HG02571 (cell line): ENCODE results near the gene IL17RB.

ENCODE experiments used
- ATAC-seq: cut with Tn5 transposase; IDR thresholded peaks from one replicate; pipeline ENCODE4 v1.9.1; 2021; ENCODE audit warnings: mild to moderate bottlenecking, moderate library complexity; ENCODE audit not compliant: unreplicated experiment

IL17RB gene

DNA sequence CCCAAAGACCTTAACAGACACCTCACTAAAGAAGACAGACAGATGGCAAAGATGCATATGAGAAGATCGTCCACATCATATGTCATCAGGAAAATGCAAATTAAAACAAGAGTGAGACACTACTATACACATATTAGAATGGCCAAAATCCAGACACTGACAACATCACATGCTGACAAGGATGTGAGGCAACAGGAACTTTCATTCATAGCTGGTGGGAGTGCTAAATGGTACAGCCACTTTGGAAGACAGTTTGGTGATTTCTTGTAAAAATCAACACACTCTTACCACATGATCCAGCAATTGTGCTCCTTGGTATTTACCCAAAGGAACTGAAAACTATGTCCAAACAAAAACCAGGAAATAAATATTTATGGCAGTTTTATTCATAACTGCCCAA lies 17.8 kb upstream of the IL17RB start:
- no peak for ATAC-seq

DNA sequence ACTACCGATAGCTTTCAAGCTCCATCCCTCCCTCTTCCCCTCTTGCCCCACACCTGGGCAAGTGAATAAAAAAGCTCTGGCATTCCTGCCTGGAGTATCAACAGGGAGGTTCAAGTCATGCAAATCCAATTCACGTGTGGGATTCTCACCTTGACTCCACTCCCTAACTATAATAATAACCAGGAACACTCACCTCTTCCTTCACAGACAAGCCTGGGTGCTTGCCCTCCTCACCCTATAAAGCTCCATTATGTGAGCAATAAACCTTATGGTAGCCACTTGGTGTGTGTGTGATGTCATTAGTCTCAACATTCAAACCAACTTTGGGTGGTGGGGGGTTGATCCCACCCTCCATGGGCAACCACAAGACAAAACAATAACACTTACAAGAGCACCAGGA lies 16.8 kb upstream of the IL17RB start:
- no peak for ATAC-seq

DNA sequence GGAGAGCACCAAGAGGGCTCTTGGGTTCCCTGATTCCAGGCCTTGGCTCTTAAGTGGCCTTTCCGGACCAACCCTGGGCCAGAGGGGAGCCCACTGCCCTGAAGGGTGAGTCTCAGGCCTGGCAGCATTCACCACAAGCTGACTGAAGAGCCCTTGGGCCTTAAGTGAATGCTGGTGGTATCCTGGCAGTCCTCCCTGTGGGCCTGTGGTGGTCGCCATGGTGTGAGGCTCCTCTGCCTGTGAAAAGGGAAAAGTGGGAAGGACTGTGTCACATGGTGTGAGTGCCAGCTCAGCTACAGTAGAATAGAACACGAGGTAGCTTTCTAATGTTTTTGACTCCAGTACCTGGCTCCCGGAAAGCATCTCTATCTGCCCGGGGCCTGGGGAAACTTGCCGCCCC lies 15.4 kb upstream of the IL17RB start:
- no peak for ATAC-seq

DNA sequence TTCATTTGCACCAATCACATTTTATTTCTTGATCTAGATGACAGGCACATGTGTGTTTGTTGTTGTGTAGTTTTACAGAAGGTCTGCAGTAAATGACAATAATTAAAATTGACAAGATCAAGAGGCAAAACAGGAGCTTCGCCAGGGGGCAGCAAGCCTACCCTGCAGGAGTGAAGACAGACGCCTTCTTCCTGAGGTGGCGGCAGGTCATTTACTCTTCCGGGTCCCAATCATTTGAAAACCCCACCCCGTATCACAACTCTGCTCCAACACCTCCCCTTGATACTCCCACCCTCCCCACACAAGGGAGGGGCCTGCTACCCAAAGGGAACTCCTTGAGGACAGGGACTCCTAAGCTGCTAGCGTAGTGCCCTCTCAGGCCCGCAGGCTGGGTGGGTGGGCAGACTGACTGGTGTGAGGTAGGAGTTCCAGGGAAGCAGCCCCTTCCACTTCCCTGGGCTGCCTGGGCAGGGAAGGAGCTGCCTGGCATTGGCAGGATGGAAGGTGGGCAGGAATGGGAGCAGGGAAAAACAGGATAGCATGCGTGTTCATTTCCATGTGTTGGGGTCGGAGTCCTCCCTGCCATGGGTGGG lies 13.2 kb upstream of the IL17RB start:
- no peak for ATAC-seq

DNA sequence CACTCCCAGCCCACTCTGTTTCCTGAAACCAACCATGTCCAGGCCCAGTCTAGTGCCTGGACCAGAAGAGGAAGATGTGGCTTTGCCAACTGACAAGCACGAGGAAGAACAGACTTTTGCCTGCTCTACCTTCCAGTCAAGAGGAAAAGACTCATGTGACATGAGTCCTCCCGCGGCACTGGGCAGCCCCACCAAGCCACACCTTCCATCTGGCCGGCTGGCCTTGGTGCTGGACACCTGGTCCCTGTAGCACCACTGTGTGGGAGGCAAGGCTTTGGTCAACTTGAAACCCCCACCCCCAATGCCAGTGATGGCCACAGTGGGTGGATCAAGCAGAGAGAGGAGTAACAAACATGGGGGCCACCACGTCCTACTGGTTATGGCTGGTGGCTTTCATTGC lies 12.7 kb upstream of the IL17RB start:
- ATAC-seq, result no peak

DNA sequence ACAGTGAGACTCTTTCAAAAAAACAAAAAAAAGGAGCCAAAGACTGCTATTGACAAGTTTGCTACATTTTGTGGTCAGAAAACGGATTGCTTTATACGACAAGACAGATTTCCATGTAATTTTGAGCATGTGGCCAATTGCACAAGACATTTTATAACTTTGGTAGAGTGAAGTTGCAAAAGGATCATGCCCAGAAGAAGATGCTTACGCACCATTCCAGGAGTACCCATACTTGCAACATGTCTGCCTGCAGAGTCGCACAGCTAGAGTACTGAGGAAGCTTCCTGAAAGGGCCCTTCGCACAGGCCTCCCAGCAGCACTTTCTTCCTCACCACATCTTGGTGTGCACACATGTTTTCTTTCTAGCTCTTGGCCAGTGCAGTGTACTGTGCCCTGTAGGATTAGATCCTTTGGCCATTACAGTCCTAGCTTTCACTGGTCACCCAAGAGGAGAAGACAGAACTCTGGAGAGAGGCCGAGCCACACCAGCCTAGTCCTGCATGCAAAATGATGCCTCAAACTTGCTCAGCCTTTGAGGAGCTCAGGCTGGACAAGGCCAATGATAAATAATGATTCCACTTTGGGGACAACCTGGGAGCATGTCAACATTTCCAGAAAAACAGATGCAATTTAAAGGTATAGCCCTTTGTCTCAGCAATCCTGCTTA lies 11.8 kb upstream of the IL17RB start:
- no peak for ATAC-seq

DNA sequence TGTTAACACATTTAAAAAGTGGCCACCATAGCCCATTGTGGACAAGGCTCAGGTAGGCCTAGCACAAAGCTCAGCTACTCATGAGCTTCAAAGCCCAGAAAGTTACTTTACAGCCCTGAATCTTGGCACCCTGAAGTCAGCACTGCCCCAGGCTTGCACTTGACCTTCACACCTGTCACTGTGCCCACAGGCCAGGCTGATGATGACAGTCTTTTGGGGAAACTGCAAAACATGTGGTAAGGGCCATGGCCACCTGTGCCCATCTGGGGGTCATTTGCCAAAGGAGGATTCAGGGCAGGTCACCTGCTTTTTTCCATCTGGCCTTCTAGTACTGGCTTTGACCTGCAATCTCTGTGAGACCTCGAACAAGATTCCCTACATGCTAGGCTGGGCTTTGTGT lies 11.1 kb upstream of the IL17RB start:
- ATAC-seq, result no peak

DNA sequence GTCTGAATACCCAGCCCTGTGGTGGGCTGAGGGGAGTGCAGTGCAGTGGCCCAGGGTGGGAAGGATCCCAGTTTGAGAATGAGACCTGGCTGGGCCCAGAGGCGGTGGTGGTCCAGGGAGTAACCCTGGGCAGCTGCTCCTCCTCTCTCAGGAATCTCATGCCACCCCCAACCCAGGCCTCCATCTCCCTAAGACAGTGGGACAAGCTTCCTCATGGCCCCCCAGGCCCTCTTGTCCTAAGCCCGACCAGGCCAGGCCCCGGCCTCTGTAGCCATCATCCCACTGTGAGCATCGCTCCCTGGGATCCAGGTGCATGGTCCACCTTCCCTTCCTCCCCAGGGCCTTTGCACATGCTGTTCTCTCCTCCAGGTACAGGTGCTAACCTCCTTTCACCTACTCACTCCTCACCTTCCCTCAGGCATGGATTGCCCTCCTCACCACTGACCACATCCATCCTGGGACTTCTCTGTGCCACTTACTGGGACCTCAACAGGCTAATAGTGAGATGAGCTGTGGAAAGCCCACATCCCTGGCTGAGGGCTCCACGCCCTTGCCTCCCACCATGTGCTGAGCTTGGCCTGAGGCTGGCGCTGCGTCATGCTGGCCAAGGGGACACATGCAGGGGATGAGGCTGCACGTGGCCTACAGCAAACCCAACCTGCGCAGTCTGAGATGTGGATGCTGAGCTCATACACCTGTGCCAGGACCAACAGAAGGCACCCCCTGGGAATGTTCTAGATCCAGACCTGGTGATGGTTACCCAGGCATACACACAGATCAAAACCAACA lies 10.1 kb upstream of the IL17RB start:
- no peak for ATAC-seq

DNA sequence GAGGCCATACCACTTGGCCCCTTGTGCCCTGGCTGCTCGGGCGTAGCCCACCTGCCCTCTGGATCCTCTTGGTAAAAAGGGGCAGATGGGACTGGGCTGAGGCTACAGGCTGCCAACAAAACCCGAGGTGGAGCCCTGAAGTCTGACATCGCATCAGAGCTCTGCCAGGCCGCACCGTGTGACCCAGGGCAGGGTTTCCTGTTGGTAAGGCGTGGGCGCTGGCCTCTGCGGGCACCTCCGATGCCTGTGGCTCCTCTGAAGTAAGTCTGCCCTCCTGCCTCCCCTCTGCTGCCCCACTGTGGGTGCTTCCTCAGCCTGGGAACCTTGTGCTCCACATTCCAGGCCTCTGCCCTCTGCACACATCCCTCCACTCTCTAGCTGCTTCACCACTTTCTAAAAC lies 9.0 kb upstream of the IL17RB start:
- no peak for ATAC-seq

DNA sequence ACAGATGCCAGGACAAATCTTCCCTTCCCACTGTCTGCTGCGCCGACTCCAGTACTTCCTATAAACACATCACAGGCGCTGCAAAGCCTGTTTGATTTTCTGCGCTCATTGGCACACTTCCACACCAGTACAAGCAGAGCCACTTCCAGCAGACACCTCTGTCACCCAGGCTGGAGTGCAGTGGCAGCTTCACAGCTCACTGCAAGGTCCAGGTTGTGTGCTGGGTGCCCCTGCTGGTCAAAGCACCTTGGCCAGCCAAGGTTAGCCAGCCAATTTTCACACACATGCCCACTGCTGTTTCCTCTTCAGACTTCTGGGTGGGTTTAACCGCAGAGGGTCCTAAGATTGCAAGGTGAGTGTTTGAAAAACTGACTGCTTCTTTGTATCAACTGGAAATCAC lies 5.1 kb upstream of the IL17RB start:
- ATAC-seq, result no peak

DNA sequence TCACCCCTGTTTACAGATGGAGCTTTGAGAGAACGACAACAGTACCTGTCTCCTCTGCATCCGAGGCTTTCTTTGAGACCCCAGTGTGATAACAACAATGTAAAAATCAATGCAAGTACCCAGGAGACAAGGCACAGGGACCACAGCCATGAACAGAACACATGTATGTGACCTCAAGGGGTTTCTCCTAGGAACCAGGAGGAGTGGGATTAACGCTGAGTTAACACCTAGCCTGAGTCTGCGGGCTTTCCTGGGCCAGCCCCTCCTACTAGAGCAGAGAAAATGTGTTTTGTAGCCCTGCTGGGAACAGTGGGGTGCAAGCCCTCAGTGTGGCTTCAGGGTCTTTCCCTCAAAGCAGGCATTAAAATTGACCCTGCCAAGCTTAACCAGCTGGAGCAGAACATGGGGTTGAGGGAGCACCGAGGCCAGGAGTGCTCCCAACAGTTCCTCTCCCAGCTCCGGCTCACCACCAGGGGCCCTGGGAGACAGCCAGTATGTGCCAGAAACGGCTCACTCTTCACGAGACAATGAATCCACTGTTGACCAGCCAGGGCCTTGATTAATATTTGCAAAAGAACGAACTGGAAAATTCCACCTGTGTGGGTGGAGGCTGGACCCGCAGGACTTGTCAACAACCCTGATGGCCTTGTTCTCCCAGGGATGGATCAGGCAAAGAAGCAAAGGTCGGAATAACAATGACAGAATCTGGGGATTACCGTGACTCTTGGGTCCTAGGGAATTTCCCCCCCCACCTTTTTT lies 3.8 kb upstream of the IL17RB start:
- ATAC-seq, result no peak

DNA sequence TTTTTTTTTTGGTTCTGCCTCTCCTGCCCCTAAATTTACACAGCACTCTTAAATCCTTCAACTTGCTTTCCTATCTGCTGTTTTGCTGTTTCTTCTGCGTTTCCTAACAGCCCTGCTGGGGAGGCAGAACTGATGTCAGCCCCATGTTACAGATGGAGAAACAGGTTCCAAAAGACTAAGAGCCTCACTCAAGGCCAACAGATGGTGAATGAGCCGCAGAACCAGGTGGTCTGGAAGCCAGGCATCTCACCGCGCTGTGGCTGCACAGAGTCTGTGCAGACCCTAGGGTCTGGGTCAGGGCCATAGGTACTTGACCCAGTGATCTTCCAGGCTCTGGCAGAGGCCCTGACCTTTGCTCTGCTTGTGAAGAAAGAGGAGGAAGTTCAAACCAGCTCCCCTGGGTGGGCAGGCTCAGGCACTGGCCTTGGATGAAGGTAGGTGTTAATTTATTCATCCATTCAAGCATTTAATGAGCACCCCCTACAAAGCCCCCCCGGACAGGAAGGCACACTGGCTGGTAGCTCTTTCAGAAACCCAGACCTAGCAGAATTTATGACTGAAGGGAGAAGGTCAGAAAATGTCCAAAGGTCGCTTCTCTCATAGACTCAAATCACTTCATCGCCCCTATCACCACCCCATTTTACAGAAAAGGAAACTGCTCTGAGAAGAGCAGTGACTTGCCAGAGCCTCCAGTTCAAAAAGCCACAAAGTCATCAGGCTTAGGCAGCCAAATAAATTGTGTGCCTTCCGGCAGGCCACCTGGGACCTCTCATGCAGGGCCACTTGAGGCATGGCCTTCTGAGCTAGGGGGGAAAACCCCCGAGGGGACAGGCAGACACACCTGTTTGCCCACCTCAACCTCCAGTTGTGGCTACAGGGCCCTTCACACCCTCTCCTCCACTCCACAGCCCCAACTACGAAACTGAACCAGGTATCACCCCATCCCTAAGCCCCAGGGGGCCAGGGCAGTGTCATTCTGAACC lies 2.9 kb upstream of the IL17RB start:
- no peak for ATAC-seq

DNA sequence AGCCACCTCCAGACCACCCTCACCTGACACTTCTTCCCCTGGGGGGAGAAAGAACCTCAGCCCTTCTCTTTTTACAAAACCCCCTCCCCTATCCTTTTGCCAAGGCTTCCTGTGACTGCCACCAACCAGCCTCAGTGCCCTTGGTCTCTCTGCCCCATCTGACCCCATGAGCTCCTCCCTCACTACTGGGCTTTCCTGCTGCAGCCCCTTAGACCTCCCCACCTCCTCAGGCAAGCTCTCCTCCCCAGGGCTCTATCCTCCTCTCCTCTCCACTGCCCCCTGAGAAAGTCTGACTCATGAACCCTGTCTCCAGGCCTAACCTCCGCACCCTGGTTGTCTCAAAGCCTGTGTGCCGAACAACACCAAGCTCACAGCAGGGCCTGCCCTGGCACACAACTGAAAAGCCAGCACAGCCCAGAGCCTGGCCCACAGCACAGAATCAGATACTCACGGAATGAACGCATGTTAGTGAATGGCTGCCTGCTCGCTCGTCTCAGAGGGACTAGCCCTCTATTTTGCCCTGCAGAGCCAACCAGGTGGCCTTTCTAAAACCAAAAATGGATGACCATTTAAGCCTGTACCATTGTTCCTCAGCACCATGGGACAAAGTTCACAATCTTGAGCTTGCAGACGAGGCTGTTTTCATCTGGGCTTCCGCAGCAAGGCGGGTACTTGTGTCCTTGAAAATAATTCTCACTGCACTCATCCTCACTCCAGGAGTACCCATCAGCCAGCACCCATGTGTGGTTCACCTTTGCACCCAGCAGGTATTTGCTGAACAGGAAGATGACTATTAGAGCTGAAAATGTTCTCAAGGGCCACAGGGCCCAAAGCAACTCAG lies 1.9 kb upstream of the IL17RB start:
- ATAC-seq, result no peak

DNA sequence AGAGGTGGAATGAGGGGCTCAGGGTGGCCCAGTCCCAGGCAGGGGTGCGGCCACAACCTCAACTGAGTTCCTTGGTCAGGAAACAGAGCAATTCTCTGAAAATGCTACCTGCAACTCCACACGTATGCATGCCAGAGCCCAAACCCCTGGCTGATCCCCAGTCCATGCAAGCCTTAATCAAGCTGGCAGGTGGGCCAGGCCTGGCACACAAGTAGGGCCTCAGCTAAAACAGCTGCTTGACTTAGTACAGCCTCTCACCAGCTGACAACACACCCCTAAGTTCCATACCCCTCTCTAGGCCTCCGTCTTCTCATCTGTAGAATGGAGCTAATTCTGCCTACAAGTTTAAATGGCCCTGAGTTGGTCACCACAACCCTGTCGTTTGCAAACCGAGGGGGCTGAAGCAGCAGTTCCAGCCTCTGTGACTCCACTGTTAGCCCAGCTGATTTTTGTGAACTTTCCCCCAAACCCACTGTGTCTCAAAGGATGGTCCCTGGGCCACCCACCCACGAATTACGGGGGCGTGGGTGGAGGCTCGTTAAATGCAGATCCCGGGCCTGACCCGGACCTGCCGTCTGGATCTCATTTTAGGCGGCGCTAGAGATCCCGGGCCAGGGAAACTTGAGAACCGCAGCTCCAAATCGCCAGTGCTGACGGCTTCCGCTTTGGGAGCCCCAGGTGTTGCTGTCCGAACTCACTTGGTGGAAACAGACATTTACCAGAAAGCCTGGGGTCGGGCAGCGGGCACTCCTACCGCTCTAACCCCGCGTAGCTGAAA lies 1.1 kb upstream of the IL17RB start:
- peak; percentile 29 for ATAC-seq

DNA sequence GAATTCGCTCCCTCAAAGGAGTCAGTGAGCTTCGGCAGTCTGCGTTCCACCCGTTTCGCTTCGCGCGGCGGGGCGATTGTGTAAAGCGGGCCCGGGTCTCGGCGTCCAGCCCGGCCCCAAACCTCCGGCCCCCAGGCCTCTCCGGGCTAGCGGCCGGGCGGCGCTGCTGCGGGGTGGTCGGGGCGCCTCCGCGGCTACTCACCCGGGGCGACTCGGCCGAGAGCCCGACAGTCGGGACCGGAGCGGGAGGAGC lies 561 bp upstream of the IL17RB start:
- ATAC-seq, result no peak

DNA sequence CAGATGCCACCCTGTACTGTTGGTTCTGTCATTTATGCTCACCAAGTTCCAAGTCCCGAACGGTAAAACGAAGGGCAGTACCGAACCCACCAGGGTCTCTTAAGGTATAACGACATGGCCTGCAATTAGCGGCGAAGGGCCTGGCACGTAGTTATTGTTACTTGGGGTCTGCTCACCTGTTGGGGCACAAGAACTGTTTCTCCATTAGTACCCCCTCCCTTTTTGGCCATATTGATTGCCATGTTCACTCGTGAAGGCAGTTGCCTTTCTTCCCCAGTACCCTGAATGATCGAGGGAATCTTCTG lies 435 bp downstream of the IL17RB start:
- no peak for ATAC-seq

DNA sequence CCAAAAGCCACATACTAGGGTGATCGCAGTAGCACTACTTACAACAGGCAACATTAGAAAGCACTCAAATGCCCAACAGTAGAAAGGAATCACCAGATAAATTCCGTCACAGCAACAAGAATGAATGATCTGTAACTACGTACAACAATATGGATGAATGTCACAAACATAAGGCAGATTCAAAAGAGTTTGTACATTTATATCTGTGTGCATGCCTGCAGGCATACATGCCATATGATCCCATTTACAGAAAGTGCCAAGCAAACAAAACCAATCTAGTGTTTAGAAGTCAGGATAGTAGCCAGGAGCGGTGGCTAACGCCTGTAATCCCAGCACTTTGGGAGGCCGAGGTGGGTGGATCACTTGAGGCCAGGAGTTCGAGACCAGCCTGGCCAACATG lies 3.5 kb downstream of the IL17RB start:
- no peak for ATAC-seq

DNA sequence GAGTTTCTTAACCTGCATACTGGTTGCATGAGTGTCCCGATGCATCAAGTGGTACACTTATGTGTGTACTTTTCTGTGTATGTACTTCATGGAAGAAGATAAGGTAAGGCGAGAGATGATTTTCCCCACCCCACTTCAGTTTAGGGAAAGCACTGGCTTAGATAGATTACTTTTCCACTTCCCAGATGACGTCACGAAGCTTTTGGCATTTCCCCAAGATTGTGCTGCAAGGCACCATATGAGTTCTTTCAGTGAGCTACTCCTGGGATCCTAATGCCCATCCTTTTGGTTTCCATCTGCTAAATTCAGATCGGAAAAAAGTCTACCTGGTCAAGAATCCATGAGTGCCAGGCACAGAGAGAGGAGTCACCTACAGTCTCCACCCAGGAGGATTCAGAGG lies 4.5 kb downstream of the IL17RB start:
- ATAC-seq, result no peak

DNA sequence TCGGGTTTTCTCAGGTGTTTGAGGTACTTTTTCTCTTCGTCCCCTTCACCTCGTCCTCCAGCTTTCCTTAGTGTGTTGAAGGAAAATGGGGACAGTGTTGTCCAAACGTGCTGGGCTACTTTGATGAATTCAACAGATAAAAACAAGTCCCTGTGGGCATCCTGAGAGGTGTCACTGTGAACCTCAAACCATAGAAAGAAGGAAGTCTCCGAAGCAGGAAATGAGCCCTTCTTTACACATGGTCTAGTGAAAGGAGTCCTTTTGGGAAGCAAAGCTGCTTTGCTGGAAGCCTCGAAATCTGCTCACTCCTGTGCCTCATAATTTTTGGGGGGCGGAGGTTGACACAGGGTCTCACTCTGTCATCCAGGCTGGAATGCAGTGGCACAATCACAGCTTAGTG lies 10.6 kb downstream of the IL17RB start:
- ATAC-seq, result no peak
